HFF-Myc (cell line): ENCODE measurements around the gene CFAP97.

Source experiments
- DNase-seq: peaks from one replicate; pipeline ENCODE4 v3.0.0-alpha.2; 2011; ENCODE audit warnings: low read depth; ENCODE audit errors: extremely low read depth
- H3K4me3 ChIP-seq: replicated peaks from 2 replicates; pipeline ENCODE4 v1.5.1; 2011; ENCODE audit warnings: low read depth, mild to moderate bottlenecking, control low read depth, low read length
- TF ChIP-seq, protein P1 (sequence below): IDR thresholded peaks from 2 replicates; pipeline ENCODE4 v1.5.1; 2012; ENCODE audit warnings: mild to moderate bottlenecking, low read depth, low read length, control low read depth; ENCODE audit errors: missing control alignments

Gene CFAP97

GRCh38 chr4:185142912-185143600 lies 60.7 kb downstream of the CFAP97 start, which contains the start of gene SLC25A4:
TSS of gene SLC25A4 (plus strand) at chr4:185143266. CDS start at chr4:185143373, 107 bp downstream.
- H3K4me3 ChIP-seq = peak within 1 kb of the TSS; percentile 52
- TF ChIP-seq, protein P1, sequence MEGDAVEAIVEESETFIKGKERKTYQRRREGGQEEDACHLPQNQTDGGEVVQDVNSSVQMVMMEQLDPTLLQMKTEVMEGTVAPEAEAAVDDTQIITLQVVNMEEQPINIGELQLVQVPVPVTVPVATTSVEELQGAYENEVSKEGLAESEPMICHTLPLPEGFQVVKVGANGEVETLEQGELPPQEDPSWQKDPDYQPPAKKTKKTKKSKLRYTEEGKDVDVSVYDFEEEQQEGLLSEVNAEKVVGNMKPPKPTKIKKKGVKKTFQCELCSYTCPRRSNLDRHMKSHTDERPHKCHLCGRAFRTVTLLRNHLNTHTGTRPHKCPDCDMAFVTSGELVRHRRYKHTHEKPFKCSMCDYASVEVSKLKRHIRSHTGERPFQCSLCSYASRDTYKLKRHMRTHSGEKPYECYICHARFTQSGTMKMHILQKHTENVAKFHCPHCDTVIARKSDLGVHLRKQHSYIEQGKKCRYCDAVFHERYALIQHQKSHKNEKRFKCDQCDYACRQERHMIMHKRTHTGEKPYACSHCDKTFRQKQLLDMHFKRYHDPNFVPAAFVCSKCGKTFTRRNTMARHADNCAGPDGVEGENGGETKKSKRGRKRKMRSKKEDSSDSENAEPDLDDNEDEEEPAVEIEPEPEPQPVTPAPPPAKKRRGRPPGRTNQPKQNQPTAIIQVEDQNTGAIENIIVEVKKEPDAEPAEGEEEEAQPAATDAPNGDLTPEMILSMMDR = peak; percentile 37
- DNase-seq = no peak

GRCh38 chr4:185142564-185142911 lies 61.3 kb downstream of the CFAP97 start:
- no peak for DNase-seq
- TF ChIP-seq, protein P1 = no peak
- peak overlapping the region; percentile 52 for H3K4me3 ChIP-seq

DNA sequence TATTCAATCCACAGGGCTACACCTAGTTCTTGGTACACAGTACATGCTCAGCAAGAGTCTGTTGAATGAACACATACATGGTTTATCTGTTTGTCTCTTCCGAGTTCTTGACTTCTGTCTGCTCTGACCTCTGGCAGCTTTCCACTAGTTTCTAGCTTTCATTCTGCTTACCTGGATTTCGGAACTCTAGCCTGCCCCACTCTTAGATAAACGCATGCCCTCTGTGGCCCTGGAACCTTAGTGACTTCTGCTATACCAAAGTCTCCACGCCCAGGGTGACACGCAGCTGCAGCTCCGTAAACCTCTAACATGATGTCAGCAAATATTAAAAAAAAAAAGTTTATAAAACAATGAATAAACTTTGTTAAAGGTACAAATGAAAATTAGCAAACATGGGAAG lies 62.0 kb downstream of the CFAP97 start:
- no peak for DNase-seq
- TF ChIP-seq, protein P1 = no peak
- H3K4me3 ChIP-seq = no peak overlapping the region

- TF ChIP-seq, protein P1 = no peak
- DNase-seq = no peak
Measured at GRCh38 chr4:185139736-185140135, 64.1 kb downstream of the CFAP97 start.

GRCh38 chr4:185138161-185138560 lies 65.6 kb downstream of the CFAP97 start:
- TF ChIP-seq, protein P1 = no peak
- DNase-seq = no peak
- no peak overlapping the region for H3K4me3 ChIP-seq

More at GRCh38 chr4:185139736-185140135, 64.1 kb downstream of the CFAP97 start:
- no peak overlapping the region for H3K4me3 ChIP-seq

GRCh38 chr4:185137233-185137925 lies 66.4 kb downstream of the CFAP97 start:
- no peak for DNase-seq
- H3K4me3 ChIP-seq = no peak overlapping the region
- TF ChIP-seq, protein P1 = no peak
